Body of pancreas (tissue), 4 donors: ENCODE results near the gene ANKS1B.

Source experiments
- POLR2A ChIP-seq, 3 donors: fragments of 450-650 bp; IDR thresholded peaks; one replicate each; pipeline ENCODE4 v1.6.1; 2016; ENCODE audit warnings: antibody characterized with exemption in 3 of 3, mild to moderate bottlenecking in 2 of 3
- TF ChIP-seq, protein P1 (sequence below), 7 experiments: fragments of 450-650 bp in 4 of 7; fragments of 200-600 bp in 3 of 7; sonication (generic) in 3 of 7; IDR thresholded peaks; one replicate each; pipeline ENCODE4 v1.5.1; 2016 to 2019; ENCODE audit warnings: antibody characterized with exemption in 7 of 7

GRCh38 chr12:99444859-99445316, 539.8 kb downstream of the ANKS1B start:
- TF ChIP-seq POLR2A (IDR thresholded peaks at IDR 0.05), result no peak
- TF ChIP-seq, protein P1, sequence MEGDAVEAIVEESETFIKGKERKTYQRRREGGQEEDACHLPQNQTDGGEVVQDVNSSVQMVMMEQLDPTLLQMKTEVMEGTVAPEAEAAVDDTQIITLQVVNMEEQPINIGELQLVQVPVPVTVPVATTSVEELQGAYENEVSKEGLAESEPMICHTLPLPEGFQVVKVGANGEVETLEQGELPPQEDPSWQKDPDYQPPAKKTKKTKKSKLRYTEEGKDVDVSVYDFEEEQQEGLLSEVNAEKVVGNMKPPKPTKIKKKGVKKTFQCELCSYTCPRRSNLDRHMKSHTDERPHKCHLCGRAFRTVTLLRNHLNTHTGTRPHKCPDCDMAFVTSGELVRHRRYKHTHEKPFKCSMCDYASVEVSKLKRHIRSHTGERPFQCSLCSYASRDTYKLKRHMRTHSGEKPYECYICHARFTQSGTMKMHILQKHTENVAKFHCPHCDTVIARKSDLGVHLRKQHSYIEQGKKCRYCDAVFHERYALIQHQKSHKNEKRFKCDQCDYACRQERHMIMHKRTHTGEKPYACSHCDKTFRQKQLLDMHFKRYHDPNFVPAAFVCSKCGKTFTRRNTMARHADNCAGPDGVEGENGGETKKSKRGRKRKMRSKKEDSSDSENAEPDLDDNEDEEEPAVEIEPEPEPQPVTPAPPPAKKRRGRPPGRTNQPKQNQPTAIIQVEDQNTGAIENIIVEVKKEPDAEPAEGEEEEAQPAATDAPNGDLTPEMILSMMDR (IDR thresholded peaks at IDR 0.05), result no peak
